ENCODE data around the gene LPP. TPM values are rescaled to one million over a fixed set of nuclear protein-coding genes. Genes with fewer than 3 reads are reported as not detected.

The LPP gene
- total RNA-seq, 1 experiment from 2014 or later = 54.0 TPM

DNA sequence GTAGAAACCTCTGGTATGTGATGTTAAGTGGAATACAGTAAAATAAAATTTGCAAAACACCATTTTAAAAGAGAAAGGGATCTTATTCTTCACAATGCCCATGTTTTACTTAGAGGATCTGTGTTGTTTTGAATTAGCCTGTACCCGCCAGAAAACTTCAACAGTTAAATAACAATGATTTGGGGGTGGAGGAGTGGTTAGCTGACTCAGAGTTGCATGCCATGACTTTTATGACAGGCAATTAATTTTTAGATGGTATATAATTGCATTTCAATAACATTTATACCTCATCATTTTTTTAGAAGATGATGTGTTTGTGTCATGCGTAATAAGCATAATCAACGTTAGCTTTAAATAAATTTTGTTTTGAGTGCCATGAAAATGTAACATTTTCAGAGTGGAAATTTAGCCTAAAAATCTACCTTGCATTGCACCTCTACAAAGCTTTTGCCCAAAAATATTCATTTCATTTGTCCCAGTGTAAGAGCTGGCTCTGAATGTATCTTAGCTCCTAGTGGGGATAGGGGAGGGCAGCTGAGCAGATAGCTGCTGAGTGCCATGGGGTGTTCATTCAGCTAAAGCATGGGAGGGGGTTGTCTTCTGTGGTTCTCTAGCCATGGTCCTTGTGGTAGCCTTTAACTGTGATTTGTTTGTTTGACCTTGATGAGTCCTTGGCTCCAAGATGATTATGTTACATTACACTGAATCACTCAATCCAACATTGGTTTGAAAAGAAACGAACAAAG is 379.8 kb downstream of the LPP start (continued):
- no peak for TF ChIP-seq CEBPB (IDR thresholded peaks at IDR 0.05; ENCODE audit: low read depth)
- TF ChIP-seq SP1 (IDR thresholded peaks at IDR 0.05; ENCODE audit: low read depth) = no peak
- no peak for TF ChIP-seq EGR1 (IDR thresholded peaks at IDR 0.05; ENCODE audit: low read depth)
- TF ChIP-seq, protein P1, sequence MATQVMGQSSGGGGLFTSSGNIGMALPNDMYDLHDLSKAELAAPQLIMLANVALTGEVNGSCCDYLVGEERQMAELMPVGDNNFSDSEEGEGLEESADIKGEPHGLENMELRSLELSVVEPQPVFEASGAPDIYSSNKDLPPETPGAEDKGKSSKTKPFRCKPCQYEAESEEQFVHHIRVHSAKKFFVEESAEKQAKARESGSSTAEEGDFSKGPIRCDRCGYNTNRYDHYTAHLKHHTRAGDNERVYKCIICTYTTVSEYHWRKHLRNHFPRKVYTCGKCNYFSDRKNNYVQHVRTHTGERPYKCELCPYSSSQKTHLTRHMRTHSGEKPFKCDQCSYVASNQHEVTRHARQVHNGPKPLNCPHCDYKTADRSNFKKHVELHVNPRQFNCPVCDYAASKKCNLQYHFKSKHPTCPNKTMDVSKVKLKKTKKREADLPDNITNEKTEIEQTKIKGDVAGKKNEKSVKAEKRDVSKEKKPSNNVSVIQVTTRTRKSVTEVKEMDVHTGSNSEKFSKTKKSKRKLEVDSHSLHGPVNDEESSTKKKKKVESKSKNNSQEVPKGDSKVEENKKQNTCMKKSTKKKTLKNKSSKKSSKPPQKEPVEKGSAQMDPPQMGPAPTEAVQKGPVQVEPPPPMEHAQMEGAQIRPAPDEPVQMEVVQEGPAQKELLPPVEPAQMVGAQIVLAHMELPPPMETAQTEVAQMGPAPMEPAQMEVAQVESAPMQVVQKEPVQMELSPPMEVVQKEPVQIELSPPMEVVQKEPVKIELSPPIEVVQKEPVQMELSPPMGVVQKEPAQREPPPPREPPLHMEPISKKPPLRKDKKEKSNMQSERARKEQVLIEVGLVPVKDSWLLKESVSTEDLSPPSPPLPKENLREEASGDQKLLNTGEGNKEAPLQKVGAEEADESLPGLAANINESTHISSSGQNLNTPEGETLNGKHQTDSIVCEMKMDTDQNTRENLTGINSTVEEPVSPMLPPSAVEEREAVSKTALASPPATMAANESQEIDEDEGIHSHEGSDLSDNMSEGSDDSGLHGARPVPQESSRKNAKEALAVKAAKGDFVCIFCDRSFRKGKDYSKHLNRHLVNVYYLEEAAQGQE (IDR thresholded peaks at IDR 0.05; ENCODE audit: low read depth) = no peak
- no peak for TF ChIP-seq ELF1 (IDR thresholded peaks at IDR 0.05; ENCODE audit: borderline replicate concordance, low read depth)

DNA sequence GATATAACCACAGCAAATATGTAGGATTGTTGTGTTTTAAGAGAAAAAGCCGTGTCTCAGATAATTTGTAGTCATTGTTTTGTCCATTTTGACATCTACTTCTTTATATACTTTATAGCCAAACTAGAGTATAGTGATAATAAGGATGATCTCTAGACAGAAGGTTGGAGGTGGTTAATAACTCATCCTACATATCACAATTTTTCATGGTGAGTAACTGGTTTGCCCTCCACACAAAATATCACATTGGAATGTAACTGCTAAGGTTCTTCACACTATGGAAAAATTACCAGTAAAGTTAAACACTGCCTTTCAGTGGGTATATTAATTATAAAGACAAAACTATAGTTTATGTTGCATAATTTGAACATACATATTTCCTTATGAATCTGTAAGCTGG is 380.7 kb downstream of the LPP start:
- no peaks in the 10 kb centered on the region for H3K36me3 ChIP-seq (ENCODE audit: control insufficient read depth in 1 of 2, insufficient read depth in 2 of 2, low read length in 2 of 2)
- H3K9me2 ChIP-seq (ENCODE audit: insufficient read depth) = no peaks in the 10 kb centered on the region
- RAD21 ChIA-PET (ENCODE audit: low non-redundant PET in 1 of 2, low total read pairs in 2 of 2, uncharacterized antibody in 2 of 2, unreplicated experiment in 2 of 2) = no interaction called here
- H3K4me3 ChIP-seq (replicated peaks in 1 of 2; ENCODE audit: low read depth in 1 of 2, low read length in 2 of 2) = no peak overlapping the region
- no peak overlapping the region for H3K4me2 ChIP-seq (ENCODE audit: low read length)
- intact Hi-C loops (cut with micrococcal nuclease) = loop anchor here (10.0 kb wide), 1 partner anchor 790 kb away; the partner anchor contains the start of gene BCL6
- H3K4me1 ChIP-seq (ENCODE audit: control insufficient read depth in 1 of 2, insufficient read depth in 2 of 2, low read length in 2 of 2) = no peaks in the 10 kb centered on the region
- no peaks in the 10 kb centered on the region for H4K20me1 ChIP-seq (ENCODE audit: insufficient read depth)
- no peaks in the 10 kb centered on the region for H3K79me2 ChIP-seq (ENCODE audit: insufficient read depth, low read length)
- H3K9ac ChIP-seq (ENCODE audit: low read length) = no peak overlapping the region
- POLR2A ChIA-PET = no interaction called here
- no peak overlapping the region for H3K27ac ChIP-seq (ENCODE audit: low read depth, low read length)
- H2AFZ ChIP-seq (ENCODE audit: low read depth, low read length, poor library complexity, severe bottlenecking) = no peak overlapping the region
- no peak for DNase-seq (ENCODE audit: low read depth, low spot score)
- no TSS peak for BruUV-seq (replicated peaks)
- no peak for ATAC-seq
- no peaks in the 10 kb centered on the region for H3K9me3 ChIP-seq (ENCODE audit: control insufficient read depth in 1 of 2, insufficient read depth in 1 of 2, low read depth in 1 of 2, low read length in 2 of 2)
- CTCF ChIA-PET = no interaction called here
- H3K27me3 ChIP-seq (ENCODE audit: insufficient read depth, low read length) = no peaks in the 10 kb centered on the region
- TF ChIP-seq, protein P2, sequence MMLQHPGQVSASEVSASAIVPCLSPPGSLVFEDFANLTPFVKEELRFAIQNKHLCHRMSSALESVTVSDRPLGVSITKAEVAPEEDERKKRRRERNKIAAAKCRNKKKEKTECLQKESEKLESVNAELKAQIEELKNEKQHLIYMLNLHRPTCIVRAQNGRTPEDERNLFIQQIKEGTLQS (IDR thresholded peaks at IDR 0.05) = no peak
- TF ChIP-seq EZH2 (IDR thresholded peaks at IDR 0.05) (no peak), FOSL1 (IDR thresholded peaks at IDR 0.05; ENCODE audit: low read depth) (no peak), ZNF274 (IDR thresholded peaks at IDR 0.05; ENCODE audit: low read depth, low read length) (no peak), TCF7L2 (IDR thresholded peaks at IDR 0.05; ENCODE audit: borderline replicate concordance, extremely low read depth, insufficient read depth, insufficient read length) (no peak), EGR1 (IDR thresholded peaks at IDR 0.05; ENCODE audit: low read depth) (no peak)
- TF ChIP-seq, protein P3, sequence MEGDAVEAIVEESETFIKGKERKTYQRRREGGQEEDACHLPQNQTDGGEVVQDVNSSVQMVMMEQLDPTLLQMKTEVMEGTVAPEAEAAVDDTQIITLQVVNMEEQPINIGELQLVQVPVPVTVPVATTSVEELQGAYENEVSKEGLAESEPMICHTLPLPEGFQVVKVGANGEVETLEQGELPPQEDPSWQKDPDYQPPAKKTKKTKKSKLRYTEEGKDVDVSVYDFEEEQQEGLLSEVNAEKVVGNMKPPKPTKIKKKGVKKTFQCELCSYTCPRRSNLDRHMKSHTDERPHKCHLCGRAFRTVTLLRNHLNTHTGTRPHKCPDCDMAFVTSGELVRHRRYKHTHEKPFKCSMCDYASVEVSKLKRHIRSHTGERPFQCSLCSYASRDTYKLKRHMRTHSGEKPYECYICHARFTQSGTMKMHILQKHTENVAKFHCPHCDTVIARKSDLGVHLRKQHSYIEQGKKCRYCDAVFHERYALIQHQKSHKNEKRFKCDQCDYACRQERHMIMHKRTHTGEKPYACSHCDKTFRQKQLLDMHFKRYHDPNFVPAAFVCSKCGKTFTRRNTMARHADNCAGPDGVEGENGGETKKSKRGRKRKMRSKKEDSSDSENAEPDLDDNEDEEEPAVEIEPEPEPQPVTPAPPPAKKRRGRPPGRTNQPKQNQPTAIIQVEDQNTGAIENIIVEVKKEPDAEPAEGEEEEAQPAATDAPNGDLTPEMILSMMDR (IDR thresholded peaks at IDR 0.05 in 2 of 3, conservative IDR thresholded peaks at IDR 0.05 in 1 of 3; ENCODE audit: borderline replicate concordance in 1 of 3, insufficient read depth in 1 of 3, low read depth in 2 of 3, low read length in 2 of 3) = no peak
- TF ChIP-seq, protein P1 (IDR thresholded peaks at IDR 0.05; ENCODE audit: low read depth) = no peak
